GM23338 (cell line): ENCODE data around the gene KIAA2012. TPM values are rescaled to one million over a fixed set of nuclear protein-coding genes. Genes with fewer than 3 reads are reported as not detected.

Experiments used
- ATAC-seq: fragments of 200-7000 bp; cut with Tn5 transposase; 3 replicates; pipeline ENCODE4 v1.9.1; 2020
- DNase-seq: peaks from one replicate; pipeline ENCODE4 v3.0.0-alpha.2; 2015; ENCODE audit warnings: low spot score
- H2AFZ ChIP-seq: fragments of 200-600 bp; sonication (generic); 2 replicates; pipeline ENCODE4 v1.8.0; 2016; ENCODE audit warnings: antibody characterized with exemption, mild to moderate bottlenecking, moderate library complexity
- H3F3A ChIP-seq: fragments of 200-600 bp; sonication (generic); replicated peaks from 2 replicates; pipeline ENCODE4 v1.8.0; 2017; ENCODE audit warnings: antibody characterized with exemption, mixed run types, low read depth
- H3K27ac ChIP-seq: fragments of 200-600 bp; sonication (generic); 2 replicates; pipeline ENCODE4 v1.6.1; 2016; ENCODE audit warnings: low read depth
- H3K27me3 ChIP-seq: fragments of 200-600 bp; sonication (generic); 2 replicates; pipeline ENCODE4 v1.8.0; 2016; ENCODE audit warnings: mild to moderate bottlenecking, mixed run types, moderate library complexity; ENCODE audit not compliant: insufficient read depth
- H3K36me3 ChIP-seq: fragments of 200-600 bp; sonication (generic); 2 replicates; pipeline ENCODE4 v1.8.0; 2016; ENCODE audit warnings: mild to moderate bottlenecking; ENCODE audit not compliant: insufficient read depth
- H3K4me1 ChIP-seq: fragments of 200-600 bp; sonication (generic); 2 replicates; pipeline ENCODE4 v1.8.0; 2016; ENCODE audit warnings: mild to moderate bottlenecking, moderate library complexity; ENCODE audit not compliant: insufficient read depth
- H3K4me2 ChIP-seq: fragments of 200-600 bp; sonication (generic); 2 replicates; pipeline ENCODE4 v1.7.1; 2017; ENCODE audit warnings: mixed run types
- H3K4me3 ChIP-seq: fragments of 200-600 bp; sonication (generic); 2 replicates; pipeline ENCODE4 v1.6.1; 2016; ENCODE audit warnings: mixed run types
- H3K79me2 ChIP-seq: fragments of 200-600 bp; sonication (generic); replicated peaks from 2 replicates; pipeline ENCODE4 v1.8.0; 2017; ENCODE audit warnings: mild to moderate bottlenecking; ENCODE audit not compliant: insufficient read depth
- H3K9me2 ChIP-seq: fragments of 200-600 bp; sonication (generic); 2 replicates; pipeline ENCODE4 v1.8.0; 2017; ENCODE audit not compliant: insufficient read depth
- H4K20me1 ChIP-seq: fragments of 200-600 bp; sonication (generic); replicated peaks from 2 replicates; pipeline ENCODE4 v1.8.0; 2017; ENCODE audit warnings: mild to moderate bottlenecking; ENCODE audit not compliant: insufficient read depth
- H3K27ac Mint-ChIP-seq: 2 replicates; pipeline ENCODE4 v1.8.0; 2020; ENCODE audit warnings: inconsistent platforms, mild to moderate bottlenecking, moderate library complexity, mixed read lengths
- H3K27me3 Mint-ChIP-seq: 3 replicates; pipeline ENCODE4 v1.8.0; 2022; ENCODE audit warnings: low read depth, mild to moderate bottlenecking, moderate library complexity, mixed read lengths, inconsistent platforms; ENCODE audit not compliant: insufficient read depth, poor library complexity
- H3K36me3 Mint-ChIP-seq: 3 replicates; pipeline ENCODE4 v1.8.0; 2021; ENCODE audit warnings: low read depth, mild to moderate bottlenecking, inconsistent platforms, moderate library complexity, mixed read lengths
- H3K4me1 Mint-ChIP-seq: 3 replicates; pipeline ENCODE4 v1.8.0; 2020; ENCODE audit warnings: mild to moderate bottlenecking, inconsistent platforms, mixed read lengths
- H3K4me3 Mint-ChIP-seq: 3 replicates; pipeline ENCODE4 v1.8.0; 2021; ENCODE audit warnings: moderate library complexity, mild to moderate bottlenecking, inconsistent platforms, mixed read lengths
- H3K9me3 Mint-ChIP-seq: 3 replicates; pipeline ENCODE4 v1.8.0; 2020; ENCODE audit warnings: moderate library complexity, mild to moderate bottlenecking, inconsistent platforms, mixed read lengths
- CREB1 ChIP-seq: fragments of 250-450 bp; sonication (Bioruptor Pico); IDR thresholded peaks from 2 replicates; pipeline ENCODE4 v1.5.0; 2020; ENCODE audit warnings: low read depth, mild to moderate bottlenecking, moderate library complexity
- ETS1 ChIP-seq: IDR thresholded peaks from 2 replicates; pipeline ENCODE4 v1.6.1; 2016; ENCODE audit warnings: antibody characterized with exemption
- EZH2 ChIP-seq: fragments of 200-600 bp; sonication (generic); IDR thresholded peaks from one replicate; pipeline ENCODE4 v1.8.0; 2017; ENCODE audit warnings: antibody characterized with exemption, mild to moderate bottlenecking, low read depth; ENCODE audit not compliant: unreplicated experiment
- EZH2phosphoT487 ChIP-seq: fragments of 200-600 bp; sonication (generic); IDR thresholded peaks from one replicate; pipeline ENCODE4 v1.8.1; 2018; ENCODE audit warnings: antibody characterized with exemption; ENCODE audit not compliant: unreplicated experiment
- JUNB ChIP-seq: IDR thresholded peaks from one replicate; pipeline ENCODE4 v1.6.1; 2016; ENCODE audit warnings: antibody characterized with exemption; ENCODE audit not compliant: unreplicated experiment
- NANOG ChIP-seq: IDR thresholded peaks from 2 replicates; pipeline ENCODE4 v1.6.1; 2016; ENCODE audit warnings: antibody characterized with exemption, borderline replicate concordance
- POLR2AphosphoS5 ChIP-seq: IDR thresholded peaks from 2 replicates; pipeline ENCODE4 v1.6.1; 2016; ENCODE audit warnings: antibody characterized with exemption, low read depth
- REST ChIP-seq: IDR thresholded peaks from one replicate; pipeline ENCODE4 v1.6.1; 2018; ENCODE audit warnings: antibody characterized with exemption; ENCODE audit not compliant: unreplicated experiment
- STAT1 ChIP-seq: IDR thresholded peaks from one replicate; pipeline ENCODE4 v1.6.1; 2016; ENCODE audit warnings: antibody characterized with exemption; ENCODE audit not compliant: unreplicated experiment
- ZNF114 ChIP-seq: fragments of 250-450 bp; sonication (Bioruptor Pico); IDR thresholded peaks from 2 replicates; pipeline ENCODE4 v1.5.0; 2020; ENCODE audit warnings: mild to moderate bottlenecking, moderate library complexity
- ZNF331 ChIP-seq: fragments of 250-450 bp; sonication (Bioruptor Pico); IDR thresholded peaks from 2 replicates; pipeline ENCODE4 v1.5.0; 2020; ENCODE audit warnings: low read depth, mild to moderate bottlenecking, moderate library complexity
- ZNF462 ChIP-seq: fragments of 250-450 bp; sonication (Bioruptor Pico); IDR thresholded peaks from 2 replicates; pipeline ENCODE4 v1.5.0; 2020; ENCODE audit warnings: mild to moderate bottlenecking, moderate library complexity
- polyA plus RNA-seq: library from polyadenylated mRNA; unstranded; fragments of >200 nt; fragmentation: Nextera tagmentation; extraction: Ambion mirVana; gene quantifications from 2 replicates; pipeline ENCODE4 v1.2.1, GENCODE V29; 2016
- total RNA-seq: library from RNA; depleted of rRNA; stranded (reverse); fragments of >200 nt; shearing (Covaris generic); gene quantifications from 2 replicates; pipeline ENCODE4 v1.2.3, GENCODE V29; 2014
- TF ChIP-seq, protein P1 (sequence below), 2 experiments: fragments of 200-600 bp in 1 of 2; sonication (generic) in 1 of 2; conservative IDR thresholded peaks; 2 replicates each; pipeline versions ENCODE4 v1.5.1 to v1.6.1; 2016 to 2017; ENCODE audit warnings: antibody characterized with exemption in 2 of 2, low read depth in 2 of 2, mild to moderate bottlenecking in 2 of 2, moderate library complexity in 1 of 2

Gene KIAA2012
- total and polyA plus RNA-seq, 2 experiments from 2014 or later, result 0.03 to 0.08 TPM

- no peak overlapping the region for H3K4me3 Mint-ChIP-seq
- 0 out of 2 replicates have a peak overlapping the region, but pooled peaks have one; percentile 50 for H3K4me2 ChIP-seq
- peaks cover 32% of the 10 kb centered on the region for H3K4me1 Mint-ChIP-seq
- no peak for DNase-seq
- H3K36me3 Mint-ChIP-seq, result no peaks in the 10 kb centered on the region
- peaks cover 10% of the 10 kb centered on the region for H3K27me3 Mint-ChIP-seq
- peak; percentile 61 for ATAC-seq
- no peaks in the 10 kb centered on the region for H3F3A ChIP-seq
- H3K9me2 ChIP-seq, result no peaks in the 10 kb centered on the region
- H2AFZ ChIP-seq, result peak overlapping the region; percentile 70
- H3K4me1 ChIP-seq, result peaks cover 24% of the 10 kb centered on the region
- TF ChIP-seq REST (no peak), NANOG (no peak), JUNB (no peak), ZNF331 (CRISPR knock-in tag) (no peak), EZH2 (no peak), ETS1 (no peak), POLR2AphosphoS5 (no peak), ZNF114 (CRISPR knock-in tag) (no peak), CREB1 (CRISPR knock-in tag) (no peak), ZNF462 (CRISPR knock-in tag) (no peak), STAT1 (no peak), EZH2phosphoT487 (no peak)
- TF ChIP-seq, protein P1, sequence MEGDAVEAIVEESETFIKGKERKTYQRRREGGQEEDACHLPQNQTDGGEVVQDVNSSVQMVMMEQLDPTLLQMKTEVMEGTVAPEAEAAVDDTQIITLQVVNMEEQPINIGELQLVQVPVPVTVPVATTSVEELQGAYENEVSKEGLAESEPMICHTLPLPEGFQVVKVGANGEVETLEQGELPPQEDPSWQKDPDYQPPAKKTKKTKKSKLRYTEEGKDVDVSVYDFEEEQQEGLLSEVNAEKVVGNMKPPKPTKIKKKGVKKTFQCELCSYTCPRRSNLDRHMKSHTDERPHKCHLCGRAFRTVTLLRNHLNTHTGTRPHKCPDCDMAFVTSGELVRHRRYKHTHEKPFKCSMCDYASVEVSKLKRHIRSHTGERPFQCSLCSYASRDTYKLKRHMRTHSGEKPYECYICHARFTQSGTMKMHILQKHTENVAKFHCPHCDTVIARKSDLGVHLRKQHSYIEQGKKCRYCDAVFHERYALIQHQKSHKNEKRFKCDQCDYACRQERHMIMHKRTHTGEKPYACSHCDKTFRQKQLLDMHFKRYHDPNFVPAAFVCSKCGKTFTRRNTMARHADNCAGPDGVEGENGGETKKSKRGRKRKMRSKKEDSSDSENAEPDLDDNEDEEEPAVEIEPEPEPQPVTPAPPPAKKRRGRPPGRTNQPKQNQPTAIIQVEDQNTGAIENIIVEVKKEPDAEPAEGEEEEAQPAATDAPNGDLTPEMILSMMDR (conservative IDR thresholded peaks at IDR 0.05; ENCODE audit: low read depth in 2 of 2), result no peak
- no peaks in the 10 kb centered on the region for H3K36me3 ChIP-seq
- H3K9me3 Mint-ChIP-seq, result no peaks in the 10 kb centered on the region
- H3K4me3 ChIP-seq, result no peak overlapping the region
- no peaks in the 10 kb centered on the region for H3K27me3 ChIP-seq
- no peaks in the 10 kb centered on the region for H3K79me2 ChIP-seq
- no peaks in the 10 kb centered on the region for H4K20me1 ChIP-seq
- no peak overlapping the region for H3K27ac ChIP-seq
- H3K27ac Mint-ChIP-seq, result no peak overlapping the region
Observed at GRCh38 chr2:202140522-202141252, 67.6 kb downstream of the KIAA2012 start.
